Thyroid gland (tissue), 4 donors: Measurements from ENCODE around the gene NCS1. TPM values are rescaled to one million over a fixed set of nuclear protein-coding genes. Genes with fewer than 3 reads are reported as not detected.

ENCODE experiments used
- DNase-seq, 2 donors: peaks; one replicate each; pipeline ENCODE4 v3.0.0-alpha.2; 2019
- H3K27ac ChIP-seq, 3 donors: fragments of 200-600 bp; sonication (generic); 1 replicate in 2 of 3; 2 replicates in 1 of 3; pipeline ENCODE4 v1.5.1; 2016 to 2019; ENCODE audit warnings: mild to moderate bottlenecking in 1 of 3, moderate library complexity in 1 of 3
- H3K27me3 ChIP-seq: fragments of 200-600 bp; sonication (generic); one replicate; pipeline ENCODE4 v1.5.1; 2019
- H3K36me3 ChIP-seq, 2 donors: fragments of 200-600 bp; sonication (generic); one replicate each; pipeline ENCODE4 v1.5.1; 2016 to 2019
- H3K4me1 ChIP-seq, 2 donors: fragments of 200-600 bp; sonication (generic); one replicate each; pipeline ENCODE4 v1.5.1; 2017 to 2019
- H3K4me3 ChIP-seq, 3 donors: fragments of 200-600 bp; sonication (generic); replicated peaks in 1 of 3; 1 replicate in 2 of 3; 2 replicates in 1 of 3; pipeline ENCODE4 v1.5.1; 2016; ENCODE audit warnings: mild to moderate bottlenecking in 1 of 3
- H3K9me3 ChIP-seq: fragments of 200-600 bp; sonication (generic); one replicate; pipeline ENCODE4 v1.5.1; 2017
- CTCF ChIP-seq, 6 experiments: fragments of 200-600 bp in 3 of 6; fragments of 450-650 bp in 3 of 6; sonication (generic) in 3 of 6; IDR thresholded peaks; one replicate each; pipeline ENCODE4 v1.5.1; 2016 to 2019; ENCODE audit warnings: antibody characterized with exemption in 6 of 6, mild to moderate bottlenecking in 2 of 6, inconsistent platforms in 1 of 6, moderate library complexity in 1 of 6
- POLR2A ChIP-seq, 2 donors: fragments of 450-650 bp; IDR thresholded peaks; one replicate each; pipeline ENCODE4 v1.6.1; 2017; ENCODE audit warnings: antibody characterized with exemption in 2 of 2, mild to moderate bottlenecking in 2 of 2, moderate library complexity in 1 of 2
- WGBS, 2 donors: methylation state at CpG; one replicate each; pipeline ENCODE4 v1.1.5; 2017; 5-methylcytosine and 5-hydroxymethylcytosine counted together
- intact Hi-C: fragments of 100-400 bp; cut with DNase I; formaldehyde crosslinking; loops from one replicate; pipeline ENCODE4 v1.15.1; 2023
- total RNA-seq, 4 donors: library from RNA; depleted of rRNA; stranded (reverse); fragments of >200 nt; gene quantifications; one replicate each; pipeline ENCODE4 v1.2.3, GENCODE V29; 2016

The NCS1 gene
- total RNA-seq, 4 donors from 2014 or later: 31.0 to 85.4 (median 61.2) TPM

- peaks cover 17 to 25% of the 10 kb centered on the region in 2 donors for H3K4me1 ChIP-seq
- no peak overlapping the region for H3K4me3 ChIP-seq
- intact Hi-C loops: no loop called here
- WGBS, 2 donors: 58 to 69% methylated on average over 11 of the region's 11 CpGs
- TF ChIP-seq POLR2A (IDR thresholded peaks at IDR 0.05) (no peak), CTCF (IDR thresholded peaks at IDR 0.05) (no peak)
- no peaks in the 10 kb centered on the region for H3K9me3 ChIP-seq
- no peaks in the 10 kb centered on the region for H3K27me3 ChIP-seq
- H3K36me3 ChIP-seq: peaks cover 0 to 6% of the 10 kb centered on the region in 2 donors
- no peak for DNase-seq
- peak overlapping the region in 2 of 3 donors; percentile 26 to 71 for H3K27ac ChIP-seq
These were observed 34.5 kb upstream of the NCS1 start for GRCh38 chr9:130137641-130138081.

DNA sequence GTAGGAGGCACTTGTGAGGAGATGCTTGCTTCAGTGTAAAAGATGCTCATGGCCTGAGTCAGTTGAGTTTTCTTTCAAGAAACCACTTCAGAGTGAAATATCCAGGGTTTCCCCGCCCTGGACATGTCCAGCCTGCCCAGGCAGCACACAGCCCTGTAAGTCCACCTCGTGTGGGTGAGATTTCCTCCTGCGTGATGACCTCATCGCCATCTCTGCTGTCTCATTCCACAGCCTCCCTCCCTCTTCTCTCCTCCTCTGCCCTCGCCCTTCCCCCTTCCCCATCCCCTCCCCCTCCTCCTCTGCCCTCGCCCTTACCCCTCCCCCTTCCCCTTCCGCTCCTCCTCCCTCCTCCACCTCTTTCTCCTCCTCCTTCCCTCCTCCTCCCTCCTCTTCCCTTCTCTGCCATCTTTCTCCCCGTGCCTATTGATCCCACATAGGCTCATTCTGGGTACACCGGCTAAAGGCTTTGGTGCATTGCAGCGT, 34.0 kb upstream of the NCS1 start:
- H3K4me1 ChIP-seq: peaks cover 17 to 25% of the 10 kb centered on the region in 2 donors
- no peaks in the 10 kb centered on the region for H3K27me3 ChIP-seq
- no peaks in the 10 kb centered on the region for H3K9me3 ChIP-seq
- no peak overlapping the region for H3K4me3 ChIP-seq
- H3K27ac ChIP-seq: peak overlapping the region; percentile 47 to 71 (median 53)
- TF ChIP-seq CTCF (IDR thresholded peaks at IDR 0.05) (no peak), POLR2A (IDR thresholded peaks at IDR 0.05) (no peak)
- H3K36me3 ChIP-seq: peaks cover 0 to 6% of the 10 kb centered on the region in 2 donors
- intact Hi-C loops: no loop called here
- WGBS, 2 donors: 45 to 56% methylated on average over 10 of the region's 10 CpGs
- peak in 1 of 2 donors; percentile 26 for DNase-seq

- peak; percentile 92 to 93 for DNase-seq
- Histone ChIP-seq H3K27ac (peak overlapping the region; percentile 47 to 71 (median 71)), H3K4me1 (peaks cover 20 to 30% of the 10 kb centered on the region in 2 donors), H3K4me3 (no peak overlapping the region), H3K36me3 (peaks cover 0 to 6% of the 10 kb centered on the region in 2 donors), H3K9me3 (no peaks in the 10 kb centered on the region), H3K27me3 (no peaks in the 10 kb centered on the region)
- intact Hi-C loops: no loop called here
- 18 to 20% methylated on average over 6 of the region's 6 CpGs for WGBS, 2 donors
- TF ChIP-seq CTCF (IDR thresholded peaks at IDR 0.05) (peak in 2 of 6 experiments; percentile 9 to 10), POLR2A (IDR thresholded peaks at IDR 0.05) (no peak)
These were observed 33.4 kb upstream of the NCS1 start for GRCh38 chr9:130138791-130139190.

GRCh38 chr9:130139251-130139650, 33.0 kb upstream of the NCS1 start:
- 46 to 66% methylated on average over 10 of the region's 10 CpGs for whole genome bisulfite sequencing, 2 donors
- H3K36me3 ChIP-seq: peaks cover 0 to 6% of the 10 kb centered on the region in 2 donors
- peak; percentile 42 to 47 for DNase-seq
- TF ChIP-seq CTCF (IDR thresholded peaks at IDR 0.05) (peak in 1 of 6 experiments; percentile 1), POLR2A (IDR thresholded peaks at IDR 0.05) (no peak)
- H3K4me1 ChIP-seq: peaks cover 22 to 34% of the 10 kb centered on the region in 2 donors
- peak overlapping the region; percentile 47 to 71 (median 71) for H3K27ac ChIP-seq
- H3K27me3 ChIP-seq: no peaks in the 10 kb centered on the region
- no peaks in the 10 kb centered on the region for H3K9me3 ChIP-seq
- no peak overlapping the region for H3K4me3 ChIP-seq
- intact Hi-C loops: no loop called here

DNA sequence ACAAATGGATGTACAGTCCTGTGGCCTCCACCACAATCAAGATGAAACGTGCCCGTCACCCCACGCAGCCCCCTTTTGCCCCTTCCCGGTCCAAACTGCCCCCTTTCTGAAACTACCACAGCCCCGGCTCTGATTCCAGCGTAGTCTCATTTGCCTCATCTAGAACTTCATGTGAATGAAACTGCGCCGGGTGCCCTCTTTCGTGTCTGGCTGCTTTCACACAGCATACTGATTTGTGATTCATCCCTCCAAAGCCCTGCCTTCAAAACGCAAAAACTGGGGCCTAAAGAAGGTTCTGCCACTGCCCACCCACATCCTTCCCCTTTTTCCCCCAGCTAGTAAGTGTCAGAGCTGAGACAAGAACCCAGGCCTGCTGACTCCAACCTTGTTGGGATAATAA, 31.5 kb upstream of the NCS1 start:
- 90 to 94% methylated on average over 10 of the region's 10 CpGs for WGBS, 2 donors
- intact Hi-C loops: no loop called here

More for the DNA sequence above, 31.5 kb upstream of the NCS1 start:
- TF ChIP-seq POLR2A (IDR thresholded peaks at IDR 0.05) (no peak), CTCF (IDR thresholded peaks at IDR 0.05) (no peak)
- peaks cover 22 to 40% of the 10 kb centered on the region in 2 donors for H3K4me1 ChIP-seq
- no peak for DNase-seq
- H3K27ac ChIP-seq: no peak overlapping the region
- H3K36me3 ChIP-seq: peaks cover 0 to 4% of the 10 kb centered on the region in 2 donors
- H3K27me3 ChIP-seq: no peaks in the 10 kb centered on the region
- H3K9me3 ChIP-seq: no peaks in the 10 kb centered on the region
- H3K4me3 ChIP-seq: no peak overlapping the region
